Measurements from ENCODE around the gene C4BPA. TPM values are rescaled to one million over a fixed set of nuclear protein-coding genes. Genes with fewer than 3 reads are reported as not detected.

Gene C4BPA
- total and polyA plus RNA-seq, 9 of the 15 experiments (the other 6 are each of a cell fraction or from before 2014, with no cell fraction given), result 0.04 to 0.22 (median 0.11) TPM; not detected in 3

DNA sequence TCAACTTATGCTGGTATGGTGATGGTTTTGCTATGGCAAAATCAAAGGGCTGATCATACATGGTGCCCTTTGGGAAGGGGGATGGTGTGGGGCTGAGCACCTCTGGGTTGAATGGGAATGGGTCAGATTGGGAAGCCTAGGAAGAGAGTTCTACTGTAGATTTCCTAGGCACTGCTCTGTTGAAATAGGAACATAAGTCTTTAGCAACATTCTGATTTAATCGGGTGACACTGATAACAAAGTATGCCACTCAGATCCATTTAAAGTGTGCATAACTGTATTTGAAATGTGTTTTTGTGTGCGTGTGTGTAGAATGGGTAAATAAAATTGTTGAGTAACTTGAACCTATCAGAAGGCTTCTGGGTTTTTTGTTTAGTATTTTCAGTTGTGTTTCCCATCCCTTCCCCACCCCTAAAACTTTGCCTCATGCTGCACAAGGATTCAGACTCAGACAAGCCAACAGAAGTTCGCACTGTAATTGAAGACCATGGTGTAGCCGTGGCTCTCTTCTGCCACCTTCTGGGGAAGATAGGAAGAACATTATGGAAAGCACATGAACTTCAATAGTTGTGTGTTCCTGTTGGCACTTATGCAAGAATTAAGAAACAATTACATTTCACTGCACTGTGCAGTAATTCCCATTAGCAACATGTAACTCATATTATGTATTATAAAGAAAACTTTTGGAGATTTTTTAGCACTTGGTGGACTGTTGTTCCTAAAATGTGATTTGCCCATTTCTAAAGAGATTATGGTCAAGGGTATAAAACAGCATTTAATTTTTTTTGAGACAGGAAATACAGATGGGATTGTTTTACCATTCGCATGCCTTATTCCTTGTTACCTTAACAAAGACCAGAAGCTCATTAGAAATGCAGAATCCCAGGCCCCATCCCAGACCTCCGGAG lies 26.3 kb upstream of the C4BPA start (continued):
- TF ChIP-seq ZNF175 (CRISPR knock-in tag; IDR thresholded peaks at IDR 0.05; ENCODE audit: low read depth), result no peak
- no peak for TF ChIP-seq SREBF2 (CRISPR knock-in tag; IDR thresholded peaks at IDR 0.05)
- no peak for TF ChIP-seq BRD9 (IDR thresholded peaks at IDR 0.05; ENCODE audit: low read depth, partially characterized antibody)
- TF ChIP-seq, protein P1, sequence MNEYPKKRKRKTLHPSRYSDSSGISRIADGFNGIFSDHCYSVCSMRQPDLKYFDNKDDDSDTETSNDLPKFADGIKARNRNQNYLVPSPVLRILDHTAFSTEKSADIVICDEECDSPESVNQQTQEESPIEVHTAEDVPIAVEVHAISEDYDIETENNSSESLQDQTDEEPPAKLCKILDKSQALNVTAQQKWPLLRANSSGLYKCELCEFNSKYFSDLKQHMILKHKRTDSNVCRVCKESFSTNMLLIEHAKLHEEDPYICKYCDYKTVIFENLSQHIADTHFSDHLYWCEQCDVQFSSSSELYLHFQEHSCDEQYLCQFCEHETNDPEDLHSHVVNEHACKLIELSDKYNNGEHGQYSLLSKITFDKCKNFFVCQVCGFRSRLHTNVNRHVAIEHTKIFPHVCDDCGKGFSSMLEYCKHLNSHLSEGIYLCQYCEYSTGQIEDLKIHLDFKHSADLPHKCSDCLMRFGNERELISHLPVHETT (CRISPR knock-in tag; conservative IDR thresholded peaks at IDR 0.05 in 1 of 2, IDR thresholded peaks at IDR 0.05 in 1 of 2), result no peak
- TF ChIP-seq KAT8 (IDR thresholded peaks at IDR 0.05; ENCODE audit: low read depth), result no peak
- TF ChIP-seq PRPF4 (IDR thresholded peaks at IDR 0.05; ENCODE audit: insufficient read depth, low read depth, low read length, poor library complexity, severe bottlenecking), result no peak
- TF ChIP-seq, protein P2, sequence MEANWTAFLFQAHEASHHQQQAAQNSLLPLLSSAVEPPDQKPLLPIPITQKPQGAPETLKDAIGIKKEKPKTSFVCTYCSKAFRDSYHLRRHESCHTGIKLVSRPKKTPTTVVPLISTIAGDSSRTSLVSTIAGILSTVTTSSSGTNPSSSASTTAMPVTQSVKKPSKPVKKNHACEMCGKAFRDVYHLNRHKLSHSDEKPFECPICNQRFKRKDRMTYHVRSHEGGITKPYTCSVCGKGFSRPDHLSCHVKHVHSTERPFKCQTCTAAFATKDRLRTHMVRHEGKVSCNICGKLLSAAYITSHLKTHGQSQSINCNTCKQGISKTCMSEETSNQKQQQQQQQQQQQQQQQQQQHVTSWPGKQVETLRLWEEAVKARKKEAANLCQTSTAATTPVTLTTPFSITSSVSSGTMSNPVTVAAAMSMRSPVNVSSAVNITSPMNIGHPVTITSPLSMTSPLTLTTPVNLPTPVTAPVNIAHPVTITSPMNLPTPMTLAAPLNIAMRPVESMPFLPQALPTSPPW (CRISPR knock-in tag; IDR thresholded peaks at IDR 0.05), result peak; percentile 35; the same call in 1 of the 2 replicates
- no peak for TF ChIP-seq ZNF12 (CRISPR knock-in tag; IDR thresholded peaks at IDR 0.05)
- no peak; a peak in 1 of 4 replicates for TF ChIP-seq ARNT (IDR thresholded peaks at IDR 0.05)
- TF ChIP-seq PHB2 (IDR thresholded peaks at IDR 0.05; ENCODE audit: low read depth), result no peak
- TF ChIP-seq, protein P3, sequence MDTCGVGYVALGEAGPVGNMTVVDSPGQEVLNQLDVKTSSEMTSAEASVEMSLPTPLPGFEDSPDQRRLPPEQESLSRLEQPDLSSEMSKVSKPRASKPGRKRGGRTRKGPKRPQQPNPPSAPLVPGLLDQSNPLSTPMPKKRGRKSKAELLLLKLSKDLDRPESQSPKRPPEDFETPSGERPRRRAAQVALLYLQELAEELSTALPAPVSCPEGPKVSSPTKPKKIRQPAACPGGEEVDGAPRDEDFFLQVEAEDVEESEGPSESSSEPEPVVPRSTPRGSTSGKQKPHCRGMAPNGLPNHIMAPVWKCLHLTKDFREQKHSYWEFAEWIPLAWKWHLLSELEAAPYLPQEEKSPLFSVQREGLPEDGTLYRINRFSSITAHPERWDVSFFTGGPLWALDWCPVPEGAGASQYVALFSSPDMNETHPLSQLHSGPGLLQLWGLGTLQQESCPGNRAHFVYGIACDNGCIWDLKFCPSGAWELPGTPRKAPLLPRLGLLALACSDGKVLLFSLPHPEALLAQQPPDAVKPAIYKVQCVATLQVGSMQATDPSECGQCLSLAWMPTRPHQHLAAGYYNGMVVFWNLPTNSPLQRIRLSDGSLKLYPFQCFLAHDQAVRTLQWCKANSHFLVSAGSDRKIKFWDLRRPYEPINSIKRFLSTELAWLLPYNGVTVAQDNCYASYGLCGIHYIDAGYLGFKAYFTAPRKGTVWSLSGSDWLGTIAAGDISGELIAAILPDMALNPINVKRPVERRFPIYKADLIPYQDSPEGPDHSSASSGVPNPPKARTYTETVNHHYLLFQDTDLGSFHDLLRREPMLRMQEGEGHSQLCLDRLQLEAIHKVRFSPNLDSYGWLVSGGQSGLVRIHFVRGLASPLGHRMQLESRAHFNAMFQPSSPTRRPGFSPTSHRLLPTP (IDR thresholded peaks at IDR 0.05; ENCODE audit: borderline replicate concordance, extremely low read depth, insufficient read length), result no peak
- TF ChIP-seq SOX6 (IDR thresholded peaks at IDR 0.05), result no peak
- TF ChIP-seq FOXJ3 (CRISPR knock-in tag; IDR thresholded peaks at IDR 0.05), result no peak
- no peak for TF ChIP-seq HNRNPLL (IDR thresholded peaks at IDR 0.05; ENCODE audit: low read depth, low read length, poor library complexity, severe bottlenecking)
- peak; percentile 96 for TF ChIP-seq ARID2 (IDR thresholded peaks at IDR 0.05)
- TF ChIP-seq ZBTB1 (CRISPR knock-in tag; IDR thresholded peaks at IDR 0.05; ENCODE audit: borderline replicate concordance, low read depth), result no peak
- no peak for TF ChIP-seq KLF13 (tag; IDR thresholded peaks at IDR 0.05; ENCODE audit: borderline replicate concordance, low read depth)
- TF ChIP-seq, protein P4, sequence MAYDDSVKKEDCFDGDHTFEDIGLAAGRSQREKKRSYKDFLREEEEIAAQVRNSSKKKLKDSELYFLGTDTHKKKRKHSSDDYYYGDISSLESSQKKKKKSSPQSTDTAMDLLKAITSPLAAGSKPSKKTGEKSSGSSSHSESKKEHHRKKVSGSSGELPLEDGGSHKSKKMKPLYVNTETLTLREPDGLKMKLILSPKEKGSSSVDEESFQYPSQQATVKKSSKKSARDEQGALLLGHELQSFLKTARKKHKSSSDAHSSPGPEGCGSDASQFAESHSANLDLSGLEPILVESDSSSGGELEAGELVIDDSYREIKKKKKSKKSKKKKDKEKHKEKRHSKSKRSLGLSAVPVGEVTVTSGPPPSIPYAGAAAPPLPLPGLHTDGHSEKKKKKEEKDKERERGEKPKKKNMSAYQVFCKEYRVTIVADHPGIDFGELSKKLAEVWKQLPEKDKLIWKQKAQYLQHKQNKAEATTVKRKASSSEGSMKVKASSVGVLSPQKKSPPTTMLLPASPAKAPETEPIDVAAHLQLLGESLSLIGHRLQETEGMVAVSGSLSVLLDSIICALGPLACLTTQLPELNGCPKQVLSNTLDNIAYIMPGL (CRISPR knock-in tag; IDR thresholded peaks at IDR 0.05), result no peak
- no peak for TF ChIP-seq SP1 (CRISPR knock-in tag; IDR thresholded peaks at IDR 0.05)

Data from K562 (cell line).